ENCODE data around the gene PRKACG. TPM values are rescaled to one million over a fixed set of nuclear protein-coding genes. Genes with fewer than 3 reads are reported as not detected.

Gene PRKACG
- total and polyA plus RNA-seq, 5 experiments from 2014 or later = not detected

Other genes with a start within 250 kb of the PRKACG start
- 10 to 100 TPM; 19.3 to 23.0 TPM for gene FXN, start 21.6 kb upstream of the PRKACG start, total RNA-seq
- 10 to 100 TPM; 51.2 to 78.9 (median 59.9) TPM for gene FXN, start 21.6 kb upstream of the PRKACG start, polyA plus RNA-seq
- gene TJP2, start 160.2 kb upstream of the PRKACG start, total RNA-seq = 1 to 10 TPM; 3.7 to 4.2 TPM
- gene TJP2, start 160.2 kb upstream of the PRKACG start, polyA plus RNA-seq = under 1 TPM in 2 of 3 donors, not detected in 1; 0.14 to 0.77 TPM